PC-9 (cell line): ENCODE results near the gene SIRT3. TPM values are rescaled to one million over a fixed set of nuclear protein-coding genes. Genes with fewer than 3 reads are reported as not detected.

Experiments
- BruUV-seq: library from RNA; stranded (reverse); fragments of 400-500 nt; replicated peaks from 2 replicates; lab custom pipeline; 2021; lab: Mats Ljungman, UMichigan
- CTCF ChIA-PET: fragments of 300-600 bp; sonication (Branson Sonifier 250); formaldehyde crosslinking; loops from one replicate; lab custom pipeline; 2022; ENCODE audit warnings: antibody characterized with exemption; lab: Charles Lee
- POLR2A ChIA-PET: fragments of 300-600 bp; sonication (Branson Sonifier 250); formaldehyde crosslinking; loops from one replicate; lab custom pipeline; 2022; ENCODE audit warnings: antibody characterized with exemption; ENCODE audit not compliant: unreplicated experiment; lab: Charles Lee
- DNase-seq, 2 experiments: peaks; one replicate each; pipeline versions ENCODE4 v3.0.0 to v3.0.0-alpha.2; 2015 to 2022; ENCODE audit warnings: mixed read lengths in 1 of 2
- H2AFZ ChIP-seq: fragments of 200-600 bp; sonication (generic); 2 replicates; pipeline ENCODE4 v1.8.1; 2017; ENCODE audit warnings: antibody characterized with exemption
- H3F3A ChIP-seq: fragments of 200-600 bp; sonication (generic); 2 replicates; pipeline ENCODE4 v1.8.1; 2017; ENCODE audit warnings: antibody characterized with exemption, mild to moderate bottlenecking, low read depth; ENCODE audit not compliant: insufficient read depth
- H3K27ac ChIP-seq: fragments of 200-600 bp; sonication (generic); 2 replicates; pipeline ENCODE4 v1.6.1; 2016; ENCODE audit warnings: mixed run types
- H3K27me3 ChIP-seq: fragments of 200-600 bp; sonication (generic); 2 replicates; pipeline ENCODE4 v1.6.1; 2016; ENCODE audit warnings: low read depth, mixed run types; ENCODE audit not compliant: insufficient read depth
- H3K36me3 ChIP-seq: fragments of 200-600 bp; sonication (generic); 2 replicates; pipeline ENCODE4 v1.6.1; 2016; ENCODE audit warnings: low read depth, mixed run types
- H3K4me1 ChIP-seq: fragments of 200-600 bp; sonication (generic); replicated peaks from 2 replicates; pipeline ENCODE4 v1.6.1; 2016; ENCODE audit warnings: mixed run types; ENCODE audit not compliant: insufficient read depth
- H3K4me2 ChIP-seq: fragments of 200-600 bp; sonication (generic); 2 replicates; pipeline ENCODE4 v1.6.1; 2017; ENCODE audit warnings: mixed run types
- H3K4me3 ChIP-seq: fragments of 200-600 bp; sonication (generic); 2 replicates; pipeline ENCODE4 v1.6.1; 2016; ENCODE audit warnings: mixed run types
- H3K79me2 ChIP-seq: fragments of 200-600 bp; sonication (generic); 2 replicates; pipeline ENCODE4 v1.6.1; 2017; ENCODE audit warnings: low read depth, mixed run types
- H3K9me2 ChIP-seq: fragments of 200-600 bp; sonication (generic); 2 replicates; pipeline ENCODE4 v1.8.1; 2017; ENCODE audit warnings: mild to moderate bottlenecking; ENCODE audit not compliant: insufficient read depth
- H3K9me3 ChIP-seq: fragments of 200-600 bp; sonication (generic); 2 replicates; pipeline ENCODE4 v1.8.1; 2016; ENCODE audit warnings: low read depth; ENCODE audit not compliant: insufficient read depth
- H4K20me1 ChIP-seq: fragments of 200-600 bp; sonication (generic); 2 replicates; pipeline ENCODE4 v1.8.1; 2017; ENCODE audit not compliant: insufficient read depth
- EZH2 ChIP-seq: fragments of 200-600 bp; sonication (generic); IDR thresholded peaks from 2 replicates; pipeline ENCODE4 v1.8.0; 2017; ENCODE audit warnings: antibody characterized with exemption, low read depth
- intact Hi-C: fragments of 100-400 bp; cut with micrococcal nuclease; formaldehyde crosslinking; loops from one replicate; pipeline ENCODE4 v1.10.0; 2022; ENCODE audit not compliant: unreplicated experiment
- total RNA-seq: library from RNA; stranded (reverse); gene quantifications from 2 replicates; pipeline ENCODE4 v1.2.3, GENCODE V29; 2021
- TF ChIP-seq, protein P1 (sequence below): fragments of 200-600 bp; sonication (generic); conservative IDR thresholded peaks from 2 replicates; pipeline ENCODE4 v1.6.1; 2017; ENCODE audit warnings: mixed run types, antibody characterized with exemption, mild to moderate bottlenecking, moderate library complexity

Gene SIRT3
- total RNA-seq, 1 experiment from 2014 or later, result 26.0 TPM

DNA sequence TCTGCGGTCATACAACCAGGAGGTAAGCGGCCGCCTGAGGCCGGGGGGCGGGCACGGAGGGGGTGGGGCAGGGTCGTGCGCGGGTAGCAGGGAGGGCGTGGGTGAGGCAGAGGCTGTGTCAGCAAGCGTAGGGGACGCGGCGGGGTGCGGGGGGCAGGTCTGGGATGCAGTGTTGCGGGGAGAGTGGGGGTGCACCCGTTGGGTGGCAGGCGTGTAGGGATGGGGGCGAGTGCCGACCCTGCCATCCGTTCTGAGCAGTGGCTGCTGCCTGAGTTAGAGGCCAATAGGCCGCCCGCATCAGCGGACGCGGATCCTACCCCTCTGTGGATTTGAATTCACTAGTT is 27.3 kb downstream of the SIRT3 start:
- Histone ChIP-seq H3K4me2 (peak overlapping the region; percentile 80), H3K9me2 (no peaks in the 10 kb centered on the region), H4K20me1 (peaks cover 11% of the 10 kb centered on the region; the same call in 1 of the 2 replicates), H3K79me2 (peaks cover 51% of the 10 kb centered on the region), H3K27ac (no peak overlapping the region), H3K9me3 (no peaks in the 10 kb centered on the region), H3K4me3 (peak overlapping the region; percentile 67), H3K36me3 (no peaks in the 10 kb centered on the region), H2AFZ (no peak overlapping the region; the same call in 1 of the 2 replicates), H3K27me3 (no peaks in the 10 kb centered on the region), H3F3A (peaks cover 10% of the 10 kb centered on the region), H3K4me1 (peaks cover 11% of the 10 kb centered on the region)
- TF ChIP-seq EZH2, result no peak
- TF ChIP-seq, protein P1, sequence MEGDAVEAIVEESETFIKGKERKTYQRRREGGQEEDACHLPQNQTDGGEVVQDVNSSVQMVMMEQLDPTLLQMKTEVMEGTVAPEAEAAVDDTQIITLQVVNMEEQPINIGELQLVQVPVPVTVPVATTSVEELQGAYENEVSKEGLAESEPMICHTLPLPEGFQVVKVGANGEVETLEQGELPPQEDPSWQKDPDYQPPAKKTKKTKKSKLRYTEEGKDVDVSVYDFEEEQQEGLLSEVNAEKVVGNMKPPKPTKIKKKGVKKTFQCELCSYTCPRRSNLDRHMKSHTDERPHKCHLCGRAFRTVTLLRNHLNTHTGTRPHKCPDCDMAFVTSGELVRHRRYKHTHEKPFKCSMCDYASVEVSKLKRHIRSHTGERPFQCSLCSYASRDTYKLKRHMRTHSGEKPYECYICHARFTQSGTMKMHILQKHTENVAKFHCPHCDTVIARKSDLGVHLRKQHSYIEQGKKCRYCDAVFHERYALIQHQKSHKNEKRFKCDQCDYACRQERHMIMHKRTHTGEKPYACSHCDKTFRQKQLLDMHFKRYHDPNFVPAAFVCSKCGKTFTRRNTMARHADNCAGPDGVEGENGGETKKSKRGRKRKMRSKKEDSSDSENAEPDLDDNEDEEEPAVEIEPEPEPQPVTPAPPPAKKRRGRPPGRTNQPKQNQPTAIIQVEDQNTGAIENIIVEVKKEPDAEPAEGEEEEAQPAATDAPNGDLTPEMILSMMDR, result no peak
- intact Hi-C loops, result loop anchor here (5.0 kb wide), 1 partner anchor 253 kb away; no protein-coding TSS in a partner anchor
- BruUV-seq, result no TSS peak
- DNase-seq, result no peak
- CTCF ChIA-PET, result no interaction called here
- POLR2A ChIA-PET, result interaction anchor here (0.6 kb wide), 2 partner anchors 240 to 611 kb away, joined by 3 to 6 read pairs; no protein-coding TSS in a partner anchor

DNA sequence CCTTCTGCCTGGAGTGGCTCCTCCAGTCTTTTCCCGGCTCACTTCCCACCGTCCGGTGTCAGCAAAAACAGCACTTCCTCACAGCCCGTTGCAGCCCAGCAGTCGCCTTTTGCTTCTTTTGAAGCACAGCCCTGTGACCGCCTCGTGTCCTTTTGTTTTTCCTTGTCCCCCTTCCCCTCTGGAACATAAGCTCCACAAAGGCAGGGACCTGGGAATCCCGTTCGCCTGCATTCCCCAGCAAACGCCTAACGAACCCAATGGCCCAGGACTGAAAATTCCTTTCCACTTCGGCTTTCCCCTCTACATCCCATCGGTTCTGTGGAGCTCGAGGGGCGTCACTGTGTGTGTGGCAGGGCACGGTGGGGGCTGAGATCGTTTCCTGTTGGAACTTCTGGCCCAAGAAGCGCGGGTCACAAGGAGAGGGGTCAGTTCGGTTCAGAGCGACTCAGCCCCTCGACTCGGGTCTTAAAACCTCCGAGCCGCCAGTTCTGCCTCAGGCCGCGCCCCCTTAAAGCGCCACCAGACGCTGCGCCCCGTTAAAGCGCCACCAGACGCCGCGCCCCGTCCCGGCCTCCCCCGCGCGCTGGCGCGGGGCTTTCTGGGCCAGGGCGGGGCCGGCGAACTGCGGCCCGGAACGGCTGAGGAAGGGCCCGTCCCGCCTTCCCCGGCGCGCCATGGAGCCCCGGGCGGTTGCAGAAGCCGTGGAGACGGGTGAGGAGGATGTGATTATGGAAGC is 27.8 kb downstream of the SIRT3 start:
- CTCF ChIA-PET, result no interaction called here
- peak overlapping the region; percentile 80 for H2AFZ ChIP-seq

DNA sequence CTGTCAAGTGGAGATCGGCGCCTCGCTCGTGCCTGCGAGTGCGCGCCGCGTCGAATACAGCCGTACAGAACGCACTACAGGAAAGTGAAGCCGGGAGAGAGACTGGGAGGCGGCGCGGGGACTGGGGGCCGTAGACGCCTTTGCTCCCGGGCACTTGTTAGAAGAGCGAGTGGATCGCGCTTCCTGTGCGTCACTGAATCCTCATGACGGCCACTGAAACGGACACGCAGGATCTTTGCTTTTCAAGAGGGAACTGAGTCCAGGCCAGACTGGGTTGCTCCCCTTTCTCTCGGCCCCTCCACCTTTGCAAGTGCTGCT is 28.3 kb downstream of the SIRT3 start:
- Histone ChIP-seq H3K4me1 (peaks cover 11% of the 10 kb centered on the region), H4K20me1 (peaks cover 11% of the 10 kb centered on the region; the same call in 1 of the 2 replicates)
- POLR2A ChIA-PET, result interaction anchor here (0.6 to 0.9 kb wide), 6 partner anchors 21 to 433 kb away, joined by 4 to 9 read pairs (median 5); no protein-coding TSS in a partner anchor

More for the DNA sequence above, 27.8 kb downstream of the SIRT3 start:
- TF ChIP-seq, protein P1, result no peak
- no peak for TF ChIP-seq EZH2
- peak overlapping the region; percentile 89 for H3K27ac ChIP-seq
- DNase-seq, result peak; percentile 51 to 78
- peaks cover 11% of the 10 kb centered on the region for H3K4me1 ChIP-seq
- peak overlapping the region; percentile 80 for H3K4me2 ChIP-seq
- peaks cover 11% of the 10 kb centered on the region; the same call in 1 of the 2 replicates for H4K20me1 ChIP-seq
- intact Hi-C loops, result loop anchor here (5.0 kb wide), 1 partner anchor 254 kb away; no protein-coding TSS in a partner anchor
- no peaks in the 10 kb centered on the region for H3K36me3 ChIP-seq
- no peaks in the 10 kb centered on the region for H3K9me2 ChIP-seq
- no peaks in the 10 kb centered on the region for H3K9me3 ChIP-seq
- peak overlapping the region; percentile 67 for H3K4me3 ChIP-seq
- peaks cover 10% of the 10 kb centered on the region for H3F3A ChIP-seq
- H3K79me2 ChIP-seq, result peaks cover 51% of the 10 kb centered on the region
- no peaks in the 10 kb centered on the region for H3K27me3 ChIP-seq
- POLR2A ChIA-PET, result interaction anchor here (0.6 to 0.7 kb wide), 3 partner anchors 20 to 611 kb away, joined by 3 to 6 read pairs (median 5); no protein-coding TSS in a partner anchor
- BruUV-seq, result TSS peak; percentile 42

More for the DNA sequence above, 28.3 kb downstream of the SIRT3 start:
- intact Hi-C loops, result loop anchor here (1.0 to 5.0 kb wide), 2 partner anchors 28 to 254 kb away; partner anchors contain the start of genes PSMD13 and SIRT3
- peaks cover 10% of the 10 kb centered on the region for H3F3A ChIP-seq
- no peaks in the 10 kb centered on the region for H3K9me2 ChIP-seq
- H3K79me2 ChIP-seq, result peaks cover 51% of the 10 kb centered on the region
- no peaks in the 10 kb centered on the region for H3K36me3 ChIP-seq
- peak overlapping the region; percentile 89 for H3K27ac ChIP-seq
- no peaks in the 10 kb centered on the region for H3K9me3 ChIP-seq
- DNase-seq, result no peak
- no peaks in the 10 kb centered on the region for H3K27me3 ChIP-seq
- CTCF ChIA-PET, result no interaction called here
- peak overlapping the region; percentile 80 for H2AFZ ChIP-seq
- TF ChIP-seq, protein P1, result no peak
- TF ChIP-seq EZH2, result no peak
- TSS peak; percentile 74 for BruUV-seq
- peak overlapping the region; percentile 67 for H3K4me3 ChIP-seq
- H3K4me2 ChIP-seq, result peak overlapping the region; percentile 80
